Eye (tissue), 1 donor: ENCODE data around the gene RGP1.

ENCODE experiments used
- DNase-seq: peaks from one replicate; pipeline ENCODE4 v3.0.0-alpha.2; 2015

The RGP1 gene

DNA sequence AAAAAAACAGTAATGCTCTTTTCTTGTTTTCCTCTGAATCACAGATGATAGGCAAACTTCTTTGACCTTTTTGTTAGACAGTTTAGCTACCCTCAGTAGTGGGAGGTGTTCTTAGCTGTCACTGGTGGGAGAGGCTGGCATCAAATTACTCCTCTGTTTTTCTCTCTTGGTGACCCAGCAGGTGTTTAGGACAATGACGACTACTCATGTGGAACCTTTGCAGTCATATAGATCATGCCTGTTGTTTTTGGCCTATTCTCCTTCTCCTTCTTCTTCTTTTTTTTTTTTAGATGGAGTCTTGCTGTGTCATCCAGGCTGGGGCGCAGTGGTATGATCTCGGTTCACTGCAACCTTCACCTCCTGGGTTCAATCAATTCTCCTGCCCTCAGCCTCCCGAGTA is 26.9 kb downstream of the RGP1 start:
- no peak for DNase-seq

GRCh38 chr9:35778496-35778895 is 29.4 kb downstream of the RGP1 start:
- no peak for DNase-seq

DNA sequence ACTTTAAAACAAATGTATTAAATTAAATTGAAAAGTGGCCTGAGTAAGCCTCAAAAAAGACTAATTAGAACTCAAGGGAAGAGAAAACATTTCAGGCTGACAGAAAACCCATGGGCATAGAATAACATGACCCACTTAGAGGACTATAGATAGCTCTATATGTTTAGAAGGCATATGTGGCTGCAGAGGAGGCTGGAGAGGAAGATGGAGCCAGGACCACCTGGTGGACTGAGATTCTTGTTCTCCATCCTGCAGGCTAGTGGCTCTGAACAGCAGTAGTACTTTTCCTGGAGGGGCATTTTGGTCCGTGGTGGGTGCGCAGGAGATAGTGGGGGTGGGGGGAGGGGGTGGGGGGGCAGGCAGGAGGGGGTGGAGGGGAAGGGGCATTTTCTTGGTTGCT is 32.0 kb downstream of the RGP1 start:
- DNase-seq, result no peak

GRCh38 chr9:35783418-35783817 is 34.3 kb downstream of the RGP1 start:
- DNase-seq, result no peak

GRCh38 chr9:35789541-35789940 is 40.5 kb downstream of the RGP1 start:
- no peak for DNase-seq

DNA sequence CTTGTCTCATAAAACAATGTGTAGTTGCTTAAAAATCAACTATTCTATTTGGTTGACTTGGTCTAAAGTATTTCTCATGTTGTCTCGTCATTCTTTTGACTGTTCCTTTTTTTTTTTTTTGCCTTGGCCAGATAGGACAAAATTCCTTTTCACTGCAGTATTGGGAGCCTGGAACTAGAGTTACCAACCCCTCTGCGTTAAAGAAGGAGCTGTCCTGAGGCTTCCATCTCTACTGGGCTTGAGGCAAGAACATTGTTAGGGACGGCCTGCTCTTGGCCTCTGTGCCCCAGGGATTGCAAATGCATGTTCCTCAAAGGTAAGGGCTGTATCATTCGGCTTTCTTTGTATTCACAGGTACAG is 40.9 kb downstream of the RGP1 start:
- DNase-seq, result no peak

DNA sequence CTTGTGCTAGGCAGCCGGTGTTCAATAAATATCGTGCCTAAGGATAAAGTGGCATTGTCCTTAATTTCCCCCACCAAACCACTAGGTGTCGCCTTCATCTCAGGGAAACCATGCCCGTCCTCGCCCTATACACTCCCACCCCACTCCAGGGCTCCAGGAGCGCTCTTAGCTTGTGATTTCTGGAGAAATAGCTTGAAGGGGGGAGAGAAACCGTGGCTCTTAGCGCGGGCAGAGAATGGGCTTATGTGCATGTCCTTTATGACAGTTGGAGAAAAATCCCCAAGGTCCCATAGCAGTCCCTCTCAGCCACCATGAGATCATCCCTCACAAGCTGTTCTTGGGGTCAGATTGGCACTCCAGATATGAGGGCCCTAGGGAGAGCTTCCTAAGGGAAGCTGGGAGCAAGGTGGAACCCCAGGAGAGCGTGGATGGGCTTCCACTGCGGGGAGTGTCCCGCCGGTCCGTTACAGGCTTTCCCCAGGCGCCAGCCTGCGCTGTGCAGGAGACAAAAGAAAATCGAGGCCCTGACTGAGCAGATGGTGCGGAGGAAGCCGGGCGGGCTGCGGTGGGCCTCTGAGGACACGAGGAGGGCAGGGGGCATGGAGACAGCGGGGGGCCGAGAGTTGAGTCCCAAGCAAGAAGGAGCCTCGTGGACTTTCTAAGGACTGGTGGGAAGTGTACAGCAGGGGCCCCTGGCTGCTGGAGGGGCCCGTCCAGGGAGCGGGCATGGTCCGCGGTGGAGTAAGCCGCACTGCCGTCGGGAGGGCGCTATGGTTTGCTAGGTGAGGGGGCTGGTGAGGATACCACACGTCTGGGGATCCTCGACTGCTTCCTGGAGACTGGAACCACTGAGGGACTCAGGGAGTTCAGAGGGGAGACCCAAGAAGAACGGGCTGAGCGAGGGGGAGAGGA is 41.6 kb downstream of the RGP1 start:
- peak; percentile 96 for DNase-seq

GRCh38 chr9:35791297-35791921 is 42.3 kb downstream of the RGP1 start, which contains the start of gene NPR2:
TSS of gene NPR2 (plus strand) at chr9:35791591. CDS start at chr9:35792409, 818 bp downstream.
- peak; percentile 59 for DNase-seq

DNA sequence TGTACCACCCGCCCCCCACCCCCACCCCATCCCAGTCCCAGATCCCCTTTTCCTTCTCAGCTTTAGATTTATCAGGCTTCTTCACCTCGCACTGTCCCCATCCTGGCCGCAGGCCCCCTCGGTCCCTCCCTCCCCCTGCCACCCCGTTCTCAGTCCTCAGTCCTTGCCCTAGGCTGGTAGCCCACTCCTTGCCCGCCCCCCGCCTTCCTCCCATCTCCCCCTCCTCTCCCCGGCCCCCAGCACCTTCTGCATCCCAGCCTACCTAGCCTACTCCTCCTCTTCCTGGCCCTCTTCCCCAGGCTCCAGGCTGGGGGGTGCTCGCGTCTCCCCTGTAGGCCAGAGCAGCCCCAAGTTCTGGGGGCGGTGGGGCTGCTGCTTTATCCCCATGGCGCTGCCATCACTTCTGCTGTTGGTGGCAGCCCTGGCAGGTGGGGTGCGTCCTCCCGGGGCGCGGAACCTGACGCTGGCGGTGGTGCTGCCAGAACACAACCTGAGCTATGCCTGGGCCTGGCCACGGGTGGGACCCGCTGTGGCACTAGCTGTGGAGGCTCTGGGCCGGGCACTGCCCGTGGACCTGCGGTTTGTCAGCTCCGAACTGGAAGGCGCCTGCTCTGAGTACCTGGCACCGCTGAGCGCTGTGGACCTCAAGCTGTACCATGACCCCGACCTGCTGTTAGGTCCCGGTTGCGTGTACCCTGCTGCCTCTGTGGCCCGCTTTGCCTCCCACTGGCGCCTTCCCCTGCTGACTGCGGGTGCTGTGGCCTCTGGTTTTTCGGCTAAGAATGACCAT is 43.1 kb downstream of the RGP1 start:
- DNase-seq, result no peak

- DNase-seq, result no peak
These were observed 43.7 kb downstream of the RGP1 start for GRCh38 chr9:35792826-35793225.

DNA sequence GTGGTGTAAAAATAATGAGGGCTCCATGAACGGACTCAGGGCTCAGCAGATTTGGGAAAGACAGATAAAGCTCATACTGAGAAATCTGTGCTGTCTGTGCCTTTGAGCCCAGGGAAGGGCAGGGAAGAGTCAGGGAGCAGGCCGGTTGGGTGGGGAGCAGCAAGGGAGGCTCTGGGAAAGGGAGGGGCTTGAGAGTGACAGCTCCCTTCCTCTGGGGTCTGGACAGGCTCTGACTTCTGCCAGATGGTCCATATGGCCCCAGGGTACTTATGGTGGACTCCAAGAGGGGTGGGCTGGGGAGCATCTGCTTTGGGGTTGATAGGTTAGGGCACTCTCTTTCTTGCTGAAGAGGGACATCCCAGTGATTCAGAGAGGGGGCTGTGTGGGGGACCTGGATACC is 44.4 kb downstream of the RGP1 start:
- DNase-seq, result peak; percentile 56

- no peak for DNase-seq
These were observed 46.6 kb downstream of the RGP1 start for GRCh38 chr9:35795695-35796094.

DNA sequence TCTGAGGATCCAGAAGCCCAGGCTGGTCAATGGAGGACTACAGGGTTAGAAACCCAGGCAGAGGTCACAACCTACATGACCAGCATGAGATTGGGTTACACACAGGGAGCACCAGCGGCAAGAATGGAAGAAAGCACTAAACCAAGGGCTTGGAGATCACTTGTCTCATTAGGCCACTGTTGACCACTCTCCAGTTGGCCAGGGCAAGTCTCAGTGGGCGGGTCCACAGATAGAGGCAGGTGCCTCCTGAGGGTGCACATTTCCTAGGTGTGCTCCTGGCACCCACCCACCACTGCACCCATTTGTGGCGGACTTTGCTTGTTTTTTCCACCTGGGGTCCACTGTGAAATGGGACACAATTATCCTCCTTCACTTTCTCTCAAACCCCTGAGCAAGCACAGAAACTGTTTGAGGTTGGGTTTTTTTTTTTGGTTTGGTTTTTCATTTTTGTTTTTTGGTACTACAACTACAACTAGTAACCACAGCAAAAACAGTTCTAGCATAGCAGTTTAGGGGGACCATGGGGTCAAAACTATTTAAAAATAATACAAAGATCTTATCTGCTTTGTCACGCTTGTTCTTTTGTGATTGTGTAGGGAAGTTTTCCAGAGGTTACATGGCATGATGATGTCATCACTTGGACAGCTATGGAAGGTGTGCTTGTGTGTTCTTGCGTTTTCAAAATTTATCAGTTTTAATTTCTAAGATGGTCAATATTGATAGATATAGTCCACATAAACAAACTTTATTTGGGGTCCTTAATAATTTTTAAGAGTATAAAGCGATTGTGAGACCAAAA is 48.4 kb downstream of the RGP1 start:
- DNase-seq, result no peak

- DNase-seq, result no peak
These were observed 49.7 kb downstream of the RGP1 start for GRCh38 chr9:35798658-35799374.

- no peak for DNase-seq
These were observed 51.4 kb downstream of the RGP1 start for GRCh38 chr9:35800530-35800929.

DNA sequence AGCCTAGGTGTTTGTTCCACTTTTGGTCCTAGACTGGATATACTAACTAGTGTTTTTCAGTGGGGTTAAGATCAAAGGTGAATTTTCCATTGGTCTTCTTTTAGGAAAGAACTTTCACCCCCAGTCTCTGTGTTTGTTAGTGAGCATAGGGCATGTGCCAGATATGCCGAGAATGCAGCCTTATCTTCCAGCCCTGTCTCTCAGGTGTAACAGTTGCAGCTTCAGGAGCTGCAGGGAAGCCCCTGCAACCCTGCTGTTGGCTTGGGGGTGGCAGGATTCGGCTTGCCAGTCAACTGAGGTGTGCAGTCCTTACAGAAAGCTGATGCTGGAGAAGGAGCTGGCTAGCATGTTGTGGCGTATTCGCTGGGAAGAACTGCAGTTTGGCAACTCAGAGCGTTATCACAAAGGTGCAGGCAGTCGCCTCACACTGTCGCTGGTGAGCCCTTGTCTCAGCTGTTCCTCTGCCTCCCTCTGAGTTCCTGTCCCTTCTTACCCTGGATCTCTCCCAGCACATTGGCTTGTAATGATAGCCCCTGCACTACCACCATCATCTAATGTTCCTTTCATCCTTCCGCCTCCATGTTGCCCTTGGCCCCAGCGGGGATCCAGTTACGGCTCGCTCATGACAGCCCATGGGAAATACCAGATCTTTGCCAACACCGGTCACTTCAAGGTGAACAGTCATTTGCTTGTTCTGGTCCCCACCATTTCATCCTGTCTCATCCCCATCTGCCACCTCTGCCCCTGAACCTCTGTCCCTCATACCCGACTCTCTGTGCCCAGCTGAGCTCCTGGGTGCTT is 52.4 kb downstream of the RGP1 start:
- DNase-seq, result no peak

- no peak for DNase-seq
These were observed 57.0 kb downstream of the RGP1 start for GRCh38 chr9:35806101-35806500.
